Activated T-cell treated with anti-CD3 and anti-CD28 coated beads for 1 hour (primary cell): Measurements from ENCODE around the gene CD320.
"Not testable (repeated sequence)": the region's sequence is repeated elsewhere in the genome, so short reads cannot be mapped to it uniquely, and the experiment has no call there.

Experiments used
- DNase-seq: peaks from one replicate; pipeline ENCODE4 v3.0.0-alpha.2; 2020; ENCODE audit warnings: low read depth

The CD320 gene

GRCh38 chr19:8307965-8308866 is at the start of gene CD320:
Gene CD320, minus strand, starts transcription at chr19:8308358. Its CDS starts 68 bp downstream, at chr19:8308290.
- peak; percentile 79 for DNase-seq

GRCh38 chr19:8357007-8357521 is 48.9 kb upstream of the CD320 start:
- DNase-seq = no peak

- DNase-seq = no peak
Measured at GRCh38 chr19:8355631-8356402, 47.7 kb upstream of the CD320 start.

GRCh38 chr19:8352845-8353244 is 44.7 kb upstream of the CD320 start:
- DNase-seq = not testable (repeated sequence)

- no peak for DNase-seq
Measured at GRCh38 chr19:8352134-8352827, 44.1 kb upstream of the CD320 start.

GRCh38 chr19:8349629-8350372 is 41.6 kb upstream of the CD320 start:
- DNase-seq = not testable (repeated sequence)

- no peak for DNase-seq
Measured at GRCh38 chr19:8343483-8343844, 35.3 kb upstream of the CD320 start.

- peak; percentile 88 for DNase-seq
Measured at GRCh38 chr19:8342684-8343482, 34.7 kb upstream of the CD320 start, which contains the start of gene KANK3. Gene KANK3, minus strand, starts transcription at chr19:8343262. Its CDS starts 5,434 bp downstream, at chr19:8337828.

GRCh38 chr19:8342316-8342683 is 34.1 kb upstream of the CD320 start:
- no peak for DNase-seq

- not testable (repeated sequence) for DNase-seq
Measured at GRCh38 chr19:8341504-8341903, 33.3 kb upstream of the CD320 start.

- DNase-seq = no peak
Measured at GRCh38 chr19:8340341-8341096, 32.4 kb upstream of the CD320 start.

GRCh38 chr19:8338835-8339234 is 30.7 kb upstream of the CD320 start:
- no peak for DNase-seq

- DNase-seq = no peak
Measured at GRCh38 chr19:8337728-8338127, 29.6 kb upstream of the CD320 start.

GRCh38 chr19:8336660-8337059 is 28.5 kb upstream of the CD320 start:
- DNase-seq = no peak

GRCh38 chr19:8336072-8336569 is 28.0 kb upstream of the CD320 start:
- DNase-seq = no peak

- DNase-seq = no peak
Measured at GRCh38 chr19:8335343-8336071, 27.3 kb upstream of the CD320 start.

GRCh38 chr19:8334458-8335342 is 26.5 kb upstream of the CD320 start:
- DNase-seq = no peak
